Measurements from ENCODE around the gene DPPA3. TPM values are rescaled to one million over a fixed set of nuclear protein-coding genes. Genes with fewer than 3 reads are reported as not detected.

DPPA3 gene
- total and polyA plus RNA-seq, 2 of the 13 experiments (the other 11 are each of a cell fraction or from before 2014, with no cell fraction given), result not detected

DNA sequence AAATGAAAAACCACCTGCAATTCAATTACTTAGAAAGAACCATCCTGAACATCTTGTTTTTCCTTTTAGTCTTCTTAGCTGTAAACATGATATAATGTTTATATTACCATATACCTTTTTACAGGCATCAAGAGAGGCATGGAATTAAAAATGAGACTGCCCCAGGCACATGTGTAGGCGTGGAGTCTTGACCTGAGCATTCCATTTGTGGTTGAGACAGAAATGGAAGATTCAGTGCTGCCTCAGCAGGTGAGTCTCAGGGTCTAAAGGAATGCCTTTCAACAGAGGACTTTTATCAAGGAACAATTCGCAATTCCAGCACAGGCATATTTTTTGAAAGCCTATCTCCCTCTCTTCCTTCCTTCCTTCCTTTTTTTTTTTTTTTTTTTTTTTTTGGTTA, 45.8 kb downstream of the DPPA3 start:
- H2AFZ ChIP-seq (ENCODE audit: low read length), result no peak overlapping the region
- WGBS (ENCODE audit: low lambda C conversion rate), result 27% methylated on average over 2 of the region's 2 CpGs
- H3K27me3 ChIP-seq (ENCODE audit: control insufficient read depth in 1 of 2, insufficient read depth in 2 of 2, low read length in 2 of 2), result no peaks in the 10 kb centered on the region; a peak in 1 of 5 replicates
- no peaks in the 10 kb centered on the region for H3K36me3 ChIP-seq (replicated peaks in 1 of 2; ENCODE audit: control insufficient read depth in 1 of 2, insufficient read depth in 2 of 2, low read length in 2 of 2)
- intact Hi-C loops (cut with micrococcal nuclease; ENCODE audit: unreplicated experiment), result no loop called here
- no peaks in the 10 kb centered on the region for H4K20me1 ChIP-seq (ENCODE audit: insufficient read depth, low read length)
- no peak for TF ChIP-seq STAT5B (CRISPR knock-in tag; IDR thresholded peaks at IDR 0.05)
- no peak for TF ChIP-seq ZNF619 (CRISPR knock-in tag; IDR thresholded peaks at IDR 0.05)
- no peak for TF ChIP-seq NFATC3 (CRISPR knock-in tag; IDR thresholded peaks at IDR 0.05)
- no peak for TF ChIP-seq PRPF4 (IDR thresholded peaks at IDR 0.05; ENCODE audit: low read depth, low read length, poor library complexity, severe bottlenecking)
- TF ChIP-seq CEBPZ (IDR thresholded peaks at IDR 0.05; ENCODE audit: low read length), result no peak
- TF ChIP-seq, protein P1, sequence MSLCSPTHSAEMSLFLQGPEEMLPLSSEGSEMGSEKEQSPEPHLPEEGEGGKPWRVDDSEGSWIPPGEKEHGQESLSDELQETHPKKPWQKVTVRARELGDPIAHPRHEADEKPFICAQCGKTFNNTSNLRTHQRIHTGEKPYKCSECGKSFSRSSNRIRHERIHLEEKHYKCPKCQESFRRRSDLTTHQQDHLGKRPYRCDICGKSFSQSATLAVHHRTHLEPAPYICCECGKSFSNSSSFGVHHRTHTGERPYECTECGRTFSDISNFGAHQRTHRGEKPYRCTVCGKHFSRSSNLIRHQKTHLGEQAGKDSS (CRISPR knock-in tag; IDR thresholded peaks at IDR 0.05; ENCODE audit: borderline replicate concordance, low read depth), result no peak
- TF ChIP-seq ZNF761 (CRISPR knock-in tag; conservative IDR thresholded peaks at IDR 0.05), result no peak
- no peak for TF ChIP-seq ZNF253 (CRISPR knock-in tag; IDR thresholded peaks at IDR 0.05; ENCODE audit: borderline replicate concordance)
- TF ChIP-seq NFYB (CRISPR knock-in tag; IDR thresholded peaks at IDR 0.05), result no peak
- TF ChIP-seq CCAR2 (optimal IDR thresholded peaks at IDR 0.05; ENCODE audit: low read depth, low read length), result no peak
- no peak for TF ChIP-seq SMC3 (IDR thresholded peaks at IDR 0.05; ENCODE audit: low read length)
- TF ChIP-seq SKI (IDR thresholded peaks at IDR 0.05; ENCODE audit: partially characterized antibody), result no peak
- TF ChIP-seq, protein P2, sequence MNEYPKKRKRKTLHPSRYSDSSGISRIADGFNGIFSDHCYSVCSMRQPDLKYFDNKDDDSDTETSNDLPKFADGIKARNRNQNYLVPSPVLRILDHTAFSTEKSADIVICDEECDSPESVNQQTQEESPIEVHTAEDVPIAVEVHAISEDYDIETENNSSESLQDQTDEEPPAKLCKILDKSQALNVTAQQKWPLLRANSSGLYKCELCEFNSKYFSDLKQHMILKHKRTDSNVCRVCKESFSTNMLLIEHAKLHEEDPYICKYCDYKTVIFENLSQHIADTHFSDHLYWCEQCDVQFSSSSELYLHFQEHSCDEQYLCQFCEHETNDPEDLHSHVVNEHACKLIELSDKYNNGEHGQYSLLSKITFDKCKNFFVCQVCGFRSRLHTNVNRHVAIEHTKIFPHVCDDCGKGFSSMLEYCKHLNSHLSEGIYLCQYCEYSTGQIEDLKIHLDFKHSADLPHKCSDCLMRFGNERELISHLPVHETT (CRISPR knock-in tag; conservative IDR thresholded peaks at IDR 0.05), result no peak
- TF ChIP-seq CCDC6 (CRISPR knock-in tag; IDR thresholded peaks at IDR 0.05), result no peak
- no peak for TF ChIP-seq IRF2 (CRISPR knock-in tag; IDR thresholded peaks at IDR 0.05)
- TF ChIP-seq SMAD9 (CRISPR knock-in tag; IDR thresholded peaks at IDR 0.05), result no peak
- TF ChIP-seq DDIT3 (CRISPR knock-in tag; IDR thresholded peaks at IDR 0.05), result no peak
- H3K27ac ChIP-seq (ENCODE audit: extremely low read length, insufficient read depth, low read length), result no peak overlapping the region
- POLR2A ChIA-PET, result no interaction called here
- no peaks in the 10 kb centered on the region for H3K9me3 ChIP-seq (ENCODE audit: low read length)
- no peak for ATAC-seq
- BruUV-seq (replicated peaks), result no TSS peak
- 0 out of 2 replicates have a peak, but pooled peaks cover 4% of the 10 kb centered on the region for H3K4me1 ChIP-seq (ENCODE audit: insufficient read depth, low read length)
- in situ Hi-C loops (cut with HindIII; ENCODE audit: extremely low pct_ligation_motif_present, low pct_unique_long_range_greater_than_20kb), result no loop called here
- no peaks in the 10 kb centered on the region for H3K79me2 ChIP-seq (ENCODE audit: insufficient read depth, low read length)
- no peak overlapping the region for H3K4me2 ChIP-seq (ENCODE audit: low read depth, low read length)
- no peak overlapping the region for H3K9ac ChIP-seq (ENCODE audit: insufficient read depth, low read depth, low read length)
- DNase-seq (ENCODE audit: low spot score), result no peak
- H3K4me3 ChIP-seq (replicated peaks in 1 of 3; ENCODE audit: insufficient read depth in 1 of 3, low read depth in 2 of 3, low read length in 3 of 3), result no peak overlapping the region
- no peak for FAIRE-seq
- CTCF ChIA-PET (ENCODE audit: low intra/inter-chr PET ratio, low total read pairs), result no interaction called here

Data from HepG2 (cell line).